Prostate gland (tissue), 2 donors: ENCODE results near the gene GBP5. TPM values are rescaled to one million over a fixed set of nuclear protein-coding genes. Genes with fewer than 3 reads are reported as not detected.
"Not testable (repeated sequence)": the region's sequence is repeated elsewhere in the genome, so short reads cannot be mapped to it uniquely, and the experiment has no call there.

Experiments
- DNase-seq: peaks from one replicate; pipeline ENCODE4 v3.0.0-alpha.2; 2019; ENCODE audit warnings: low spot score
- H3K27ac ChIP-seq, 2 donors: fragments of 200-600 bp; sonication (generic); 2 replicates each; pipeline ENCODE4 v1.5.1; 2017 to 2019
- H3K27me3 ChIP-seq: fragments of 200-600 bp; sonication (generic); replicated peaks from 2 replicates; pipeline ENCODE4 v1.5.1; 2019; ENCODE audit not compliant: insufficient read depth
- H3K36me3 ChIP-seq, 2 donors: fragments of 200-600 bp; sonication (generic); 1 replicate in 1 of 2; 2 replicates in 1 of 2; pipeline versions ENCODE4 v1.5.1 to v1.8.1; 2017 to 2019
- H3K4me1 ChIP-seq: fragments of 200-600 bp; sonication (generic); replicated peaks from 2 replicates; pipeline ENCODE4 v1.5.1; 2019
- H3K4me3 ChIP-seq, 2 donors: fragments of 200-600 bp; sonication (generic); 2 replicates each; pipeline ENCODE4 v1.5.1; 2017 to 2019
- H3K9me3 ChIP-seq: fragments of 200-600 bp; sonication (generic); 2 replicates; pipeline ENCODE4 v1.5.1; 2017
- POLR2A ChIP-seq: fragments of 450-650 bp; IDR thresholded peaks from one replicate; pipeline ENCODE4 v1.6.1; 2016; ENCODE audit warnings: antibody characterized with exemption, mild to moderate bottlenecking
- POLR2AphosphoS5 ChIP-seq: sonication (generic); formaldehyde crosslinking; IDR thresholded peaks from one replicate; pipeline ENCODE4 v1.6.1; 2017; ENCODE audit warnings: antibody characterized with exemption
- WGBS: methylation state at CpG from one replicate; pipeline ENCODE4 v1.1.5; 2018; 5-methylcytosine and 5-hydroxymethylcytosine counted together
- intact Hi-C: fragments of 100-400 bp; cut with DNase I; formaldehyde crosslinking; loops from one replicate; pipeline ENCODE4 v1.14.2; 2022
- total RNA-seq, 2 donors: library from RNA; depleted of rRNA; stranded (reverse); fragments of >200 nt; gene quantifications; one replicate each; pipeline ENCODE4 v1.1.0, GENCODE V29; 2016
- TF ChIP-seq, protein P1 (sequence below), 4 experiments: fragments of 200-600 bp in 2 of 4; fragments of 450-650 bp in 2 of 4; sonication (generic) in 2 of 4; IDR thresholded peaks; 1 replicate in 3 of 4; 2 replicates in 1 of 4; pipeline ENCODE4 v1.5.1; 2016 to 2019; ENCODE audit warnings: antibody characterized with exemption in 4 of 4, mild to moderate bottlenecking in 2 of 4, moderate library complexity in 2 of 4

GBP5 gene
- total RNA-seq, 2 donors from 2014 or later: 0.23 to 5.8 TPM

DNA sequence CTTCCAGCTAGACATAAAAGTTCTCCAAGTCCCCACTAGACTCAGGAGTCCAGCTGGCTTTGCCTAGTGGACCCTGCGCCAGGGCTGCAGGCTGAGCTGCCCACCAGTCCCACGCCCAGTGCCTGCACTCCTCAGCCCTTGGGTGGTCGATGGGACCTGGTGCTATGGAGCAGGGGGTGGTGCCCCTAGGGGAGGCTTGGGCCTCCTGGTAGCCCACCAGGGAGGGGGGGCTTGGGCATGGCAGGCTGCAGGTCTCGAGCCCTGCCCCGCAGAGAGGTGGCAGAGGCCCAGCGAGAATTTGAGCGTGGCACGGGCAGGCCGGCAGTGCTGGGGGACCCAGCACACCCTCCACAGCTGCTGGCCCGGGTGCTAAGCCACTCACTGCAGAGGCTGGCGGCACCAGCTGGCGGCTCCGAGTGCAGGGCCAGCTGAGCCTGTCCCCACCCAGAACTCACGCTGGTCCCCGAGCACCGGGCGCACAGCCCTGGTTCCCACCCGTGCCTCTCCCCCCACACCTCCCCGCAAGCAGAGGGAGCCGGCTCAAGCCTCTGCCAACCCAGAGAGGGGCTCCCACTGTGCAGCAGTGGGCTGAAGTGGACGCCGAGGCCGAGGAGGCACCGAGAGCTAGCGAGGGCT, 30.2 kb upstream of the GBP5 start:
- H3K9me3 ChIP-seq: no peaks in the 10 kb centered on the region
- no peak overlapping the region for H3K4me3 ChIP-seq
- no peaks in the 10 kb centered on the region for H3K36me3 ChIP-seq
- H3K27me3 ChIP-seq: no peaks in the 10 kb centered on the region
- H3K27ac ChIP-seq: no peak overlapping the region
- no peaks in the 10 kb centered on the region for H3K4me1 ChIP-seq
- no peak for DNase-seq
- 95% methylated on average over 24 of the region's 25 CpGs for WGBS
- TF ChIP-seq POLR2A (no peak), POLR2AphosphoS5 (no peak)
- TF ChIP-seq, protein P1, sequence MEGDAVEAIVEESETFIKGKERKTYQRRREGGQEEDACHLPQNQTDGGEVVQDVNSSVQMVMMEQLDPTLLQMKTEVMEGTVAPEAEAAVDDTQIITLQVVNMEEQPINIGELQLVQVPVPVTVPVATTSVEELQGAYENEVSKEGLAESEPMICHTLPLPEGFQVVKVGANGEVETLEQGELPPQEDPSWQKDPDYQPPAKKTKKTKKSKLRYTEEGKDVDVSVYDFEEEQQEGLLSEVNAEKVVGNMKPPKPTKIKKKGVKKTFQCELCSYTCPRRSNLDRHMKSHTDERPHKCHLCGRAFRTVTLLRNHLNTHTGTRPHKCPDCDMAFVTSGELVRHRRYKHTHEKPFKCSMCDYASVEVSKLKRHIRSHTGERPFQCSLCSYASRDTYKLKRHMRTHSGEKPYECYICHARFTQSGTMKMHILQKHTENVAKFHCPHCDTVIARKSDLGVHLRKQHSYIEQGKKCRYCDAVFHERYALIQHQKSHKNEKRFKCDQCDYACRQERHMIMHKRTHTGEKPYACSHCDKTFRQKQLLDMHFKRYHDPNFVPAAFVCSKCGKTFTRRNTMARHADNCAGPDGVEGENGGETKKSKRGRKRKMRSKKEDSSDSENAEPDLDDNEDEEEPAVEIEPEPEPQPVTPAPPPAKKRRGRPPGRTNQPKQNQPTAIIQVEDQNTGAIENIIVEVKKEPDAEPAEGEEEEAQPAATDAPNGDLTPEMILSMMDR (IDR thresholded peaks at IDR 0.05): no peak
- intact Hi-C loops: no loop called here

DNA sequence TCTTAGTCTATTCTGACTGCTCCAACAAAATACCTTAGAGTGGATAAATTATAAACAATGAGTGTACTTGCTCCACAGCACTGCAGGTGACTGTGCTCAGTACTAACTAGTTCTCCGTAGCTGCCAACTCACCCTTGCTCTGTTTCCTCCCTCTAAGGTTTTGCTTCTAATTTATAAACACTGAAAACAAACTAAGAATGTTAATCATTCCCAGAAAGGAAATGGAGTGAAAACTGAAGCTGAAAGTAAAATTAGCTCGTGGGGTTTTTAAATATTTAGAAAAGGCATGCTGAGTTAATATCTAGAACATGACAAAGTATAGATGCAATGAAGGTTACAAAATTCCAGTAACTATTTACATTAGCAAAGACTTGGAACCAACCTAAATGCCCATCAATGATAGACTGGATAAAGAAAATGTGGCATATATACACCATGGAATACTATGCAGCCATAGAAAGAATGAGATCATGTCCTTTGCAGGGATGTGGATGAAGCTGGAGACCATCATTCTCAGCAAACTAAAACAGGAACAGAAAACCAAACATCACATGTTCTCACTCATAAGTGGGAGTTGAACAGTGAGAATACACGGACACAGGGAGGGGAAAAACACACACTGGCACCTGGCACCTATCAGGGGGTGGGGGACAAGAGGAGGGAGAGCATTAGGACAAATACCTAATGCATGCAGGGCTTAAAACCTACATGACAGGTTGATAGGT, 27.2 kb upstream of the GBP5 start:
- H3K27me3 ChIP-seq, H3K9me3 ChIP-seq, DNase-seq, intact Hi-C loops, H3K4me3 ChIP-seq, H3K27ac ChIP-seq, H3K36me3 ChIP-seq, H3K4me1 ChIP-seq: not testable (repeated sequence)
- 58% methylated on average over 3 of the region's 3 CpGs for WGBS

DNA sequence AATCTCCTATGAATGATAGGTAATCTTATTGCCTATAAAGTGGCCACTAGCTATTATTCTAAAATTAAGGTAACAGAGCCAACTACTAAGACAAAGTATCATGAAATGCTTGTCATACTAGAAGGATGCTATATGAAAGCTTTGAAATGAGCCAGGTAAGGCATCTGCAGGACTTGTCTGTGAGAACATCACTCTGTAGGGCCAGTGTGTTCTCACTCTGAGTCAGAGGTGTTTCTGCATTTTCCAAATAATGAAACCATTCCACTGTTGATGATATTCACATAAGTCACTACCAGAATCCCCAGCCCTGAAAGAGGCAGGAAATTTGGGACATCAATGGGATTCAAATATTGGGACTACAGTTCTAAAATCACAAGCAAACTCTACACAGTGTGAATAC, 25.8 kb upstream of the GBP5 start:
- Histone ChIP-seq H3K27me3 (no peaks in the 10 kb centered on the region), H3K4me1 (no peaks in the 10 kb centered on the region), H3K27ac (no peak overlapping the region), H3K9me3 (no peaks in the 10 kb centered on the region), H3K36me3 (no peaks in the 10 kb centered on the region), H3K4me3 (no peak overlapping the region)
- DNase-seq: no peak
- no peak for TF ChIP-seq POLR2AphosphoS5
- TF ChIP-seq, protein P1 (IDR thresholded peaks at IDR 0.05): no peak
- no peak for TF ChIP-seq POLR2A
- intact Hi-C loops: no loop called here

DNA sequence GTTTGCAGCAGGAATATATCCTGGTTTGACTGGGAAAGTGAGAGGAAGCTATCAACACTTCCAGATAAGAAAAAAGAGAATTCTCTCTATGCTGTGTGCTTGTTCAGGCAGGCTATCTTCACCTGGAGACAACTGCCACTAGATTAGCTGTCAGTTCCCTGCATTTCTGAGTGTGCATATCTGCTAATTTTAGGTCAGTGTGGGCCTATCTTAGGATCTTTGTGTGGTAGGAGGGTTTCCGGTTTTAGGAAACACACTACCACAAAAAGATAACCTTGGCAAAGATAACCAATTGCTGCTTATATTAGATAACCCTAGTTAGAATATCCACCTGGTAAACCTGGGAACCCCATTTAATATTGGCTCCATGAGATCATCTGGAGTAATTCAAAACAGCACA, 22.5 kb upstream of the GBP5 start:
- Histone ChIP-seq H3K4me1 (no peaks in the 10 kb centered on the region), H3K9me3 (no peaks in the 10 kb centered on the region), H3K27ac (no peak overlapping the region), H3K4me3 (no peak overlapping the region), H3K27me3 (no peaks in the 10 kb centered on the region), H3K36me3 (no peaks in the 10 kb centered on the region)
- no peak for DNase-seq
- 38% methylated on average over 1 of the region's 1 CpG for WGBS
- TF ChIP-seq POLR2A (no peak), POLR2AphosphoS5 (no peak)
- TF ChIP-seq, protein P1 (IDR thresholded peaks at IDR 0.05): no peak
- intact Hi-C loops: no loop called here

DNA sequence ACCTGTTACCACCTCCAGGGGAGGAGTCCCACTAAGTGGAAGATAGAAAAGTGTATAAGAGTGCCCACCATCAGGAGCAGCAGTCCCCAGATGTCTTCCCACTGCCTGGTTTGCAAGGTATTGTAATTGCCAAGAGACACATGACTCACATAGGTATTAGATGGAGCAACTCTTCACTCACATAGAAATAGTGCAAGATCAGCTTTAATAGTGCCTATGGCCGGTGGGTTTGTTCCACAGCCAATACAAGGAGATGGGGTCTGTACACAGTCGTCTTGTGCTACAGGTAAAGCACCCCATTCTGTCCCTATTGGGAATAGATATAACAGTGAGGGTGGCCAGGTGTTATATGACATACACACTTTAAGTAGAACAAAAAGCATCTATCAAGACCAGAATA, 18.6 kb upstream of the GBP5 start:
- intact Hi-C loops: no loop called here
- Histone ChIP-seq H3K4me3 (no peak overlapping the region), H3K4me1 (no peaks in the 10 kb centered on the region), H3K27ac (no peak overlapping the region), H3K9me3 (no peaks in the 10 kb centered on the region), H3K27me3 (no peaks in the 10 kb centered on the region), H3K36me3 (no peaks in the 10 kb centered on the region)
- TF ChIP-seq POLR2A: no peak
- no peak for DNase-seq
- 87% methylated on average over 2 of the region's 2 CpGs for WGBS

DNA sequence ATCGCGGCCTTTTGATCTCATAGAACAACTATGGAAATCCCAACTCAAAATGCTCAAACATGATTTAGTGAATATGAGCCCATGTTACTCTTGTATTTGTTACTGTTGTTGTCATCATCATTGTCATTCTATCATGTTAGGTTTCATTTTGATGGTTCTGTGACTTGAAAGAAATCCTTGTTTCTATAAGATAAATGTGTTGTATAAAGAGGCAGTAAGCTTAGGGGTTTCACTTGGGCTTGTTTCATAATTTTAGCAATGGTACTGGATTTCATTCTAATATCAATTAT, 15.3 kb upstream of the GBP5 start:
- H3K27ac ChIP-seq: no peak overlapping the region
- no peak overlapping the region for H3K4me3 ChIP-seq
- no peaks in the 10 kb centered on the region for H3K9me3 ChIP-seq
- H3K4me1 ChIP-seq: no peaks in the 10 kb centered on the region
- 98% methylated on average over 2 of the region's 2 CpGs for WGBS
- no peaks in the 10 kb centered on the region for H3K27me3 ChIP-seq
- no peaks in the 10 kb centered on the region for H3K36me3 ChIP-seq
- TF ChIP-seq POLR2A (no peak), POLR2AphosphoS5 (no peak)
- TF ChIP-seq, protein P1 (IDR thresholded peaks at IDR 0.05): no peak
- no peak for DNase-seq
- intact Hi-C loops: no loop called here
